ENCODE results near the gene RCBTB2.

RCBTB2 gene

DNA sequence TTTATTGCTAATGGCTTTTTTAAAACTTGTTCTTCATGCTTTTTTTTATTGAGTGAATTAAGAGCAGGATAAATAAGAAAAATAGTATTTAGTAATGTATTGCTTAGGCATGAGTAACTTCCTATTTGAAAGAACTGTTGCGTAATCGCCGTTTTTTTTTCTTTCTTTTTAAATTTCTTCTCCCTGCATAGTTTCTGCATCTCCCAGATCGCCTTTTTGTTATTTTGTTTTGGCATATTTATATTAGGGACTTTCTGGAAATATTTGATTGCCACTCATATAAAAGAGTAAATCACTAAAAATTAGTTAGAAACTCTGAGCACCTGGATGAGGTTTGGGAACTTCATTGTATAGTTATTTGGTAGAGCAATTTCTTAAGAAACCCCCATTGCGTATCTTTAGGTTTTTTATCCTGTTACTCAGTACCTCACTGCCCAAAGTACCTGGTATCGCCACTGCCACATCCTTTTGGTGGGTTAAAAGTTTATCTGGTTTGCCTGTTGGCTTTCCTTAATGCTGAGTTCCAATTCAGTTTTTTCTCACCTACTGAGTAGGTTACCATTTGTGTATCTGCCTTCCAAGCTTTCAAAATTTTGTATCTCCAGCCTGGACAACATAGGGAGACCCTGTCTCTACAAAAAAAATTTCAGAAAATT is 83.8 kb downstream of the RCBTB2 start:
- no peak for DNase-seq (ENCODE audit: low read depth in 2 of 2)

DNA sequence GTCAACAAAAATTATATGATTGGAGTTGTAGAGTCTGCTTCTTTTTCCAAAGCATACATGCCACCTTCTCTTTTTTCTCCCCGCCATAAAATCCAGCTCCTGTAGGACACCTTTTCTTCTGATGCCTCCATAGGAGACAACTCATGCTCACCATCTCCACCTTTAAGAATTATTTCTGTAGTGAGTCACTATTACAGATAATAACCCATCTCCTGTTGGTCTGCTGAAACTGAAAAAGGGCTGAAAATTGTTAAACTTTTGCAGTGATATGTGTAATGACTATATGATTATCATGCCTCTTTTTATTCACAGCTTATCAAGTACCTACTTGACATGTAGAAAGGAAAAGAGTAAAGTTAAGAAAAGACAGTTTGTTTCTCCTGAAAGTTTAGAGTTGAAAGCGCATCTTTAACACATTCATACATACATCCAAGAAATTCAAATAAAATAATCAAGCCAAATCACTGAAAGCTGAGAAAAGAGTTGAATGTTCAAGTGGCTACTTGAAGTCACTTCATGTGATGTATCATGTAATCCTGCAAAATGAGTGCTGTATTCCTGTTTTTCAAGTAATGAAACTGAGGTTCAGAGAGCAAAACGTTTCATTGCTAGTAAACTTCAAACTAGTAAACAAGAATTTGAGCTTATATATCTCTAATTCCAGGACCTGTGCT is 84.5 kb downstream of the RCBTB2 start:
- no peak for DNase-seq (ENCODE audit: low read depth in 2 of 2)

DNA sequence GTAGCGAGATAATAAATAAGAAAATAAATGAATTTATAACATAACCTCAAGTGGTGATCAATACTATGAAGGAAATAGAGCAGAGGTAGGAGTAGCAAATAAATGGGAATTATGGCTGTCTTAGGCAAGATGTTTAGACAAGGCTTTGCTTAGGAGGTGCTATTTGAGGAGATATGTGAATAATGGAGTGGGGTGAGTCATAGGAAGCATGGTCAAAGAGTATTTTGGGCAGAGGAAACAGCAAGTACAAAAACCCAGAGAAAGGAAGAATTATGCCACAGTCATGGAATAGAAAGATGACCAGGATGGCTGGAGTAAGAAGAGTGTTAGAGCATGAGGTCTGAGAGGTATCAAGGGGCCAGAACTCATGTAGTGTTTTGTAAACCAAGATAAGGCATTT is 86.4 kb downstream of the RCBTB2 start:
- DNase-seq (ENCODE audit: low read depth in 2 of 2), result no peak

DNA sequence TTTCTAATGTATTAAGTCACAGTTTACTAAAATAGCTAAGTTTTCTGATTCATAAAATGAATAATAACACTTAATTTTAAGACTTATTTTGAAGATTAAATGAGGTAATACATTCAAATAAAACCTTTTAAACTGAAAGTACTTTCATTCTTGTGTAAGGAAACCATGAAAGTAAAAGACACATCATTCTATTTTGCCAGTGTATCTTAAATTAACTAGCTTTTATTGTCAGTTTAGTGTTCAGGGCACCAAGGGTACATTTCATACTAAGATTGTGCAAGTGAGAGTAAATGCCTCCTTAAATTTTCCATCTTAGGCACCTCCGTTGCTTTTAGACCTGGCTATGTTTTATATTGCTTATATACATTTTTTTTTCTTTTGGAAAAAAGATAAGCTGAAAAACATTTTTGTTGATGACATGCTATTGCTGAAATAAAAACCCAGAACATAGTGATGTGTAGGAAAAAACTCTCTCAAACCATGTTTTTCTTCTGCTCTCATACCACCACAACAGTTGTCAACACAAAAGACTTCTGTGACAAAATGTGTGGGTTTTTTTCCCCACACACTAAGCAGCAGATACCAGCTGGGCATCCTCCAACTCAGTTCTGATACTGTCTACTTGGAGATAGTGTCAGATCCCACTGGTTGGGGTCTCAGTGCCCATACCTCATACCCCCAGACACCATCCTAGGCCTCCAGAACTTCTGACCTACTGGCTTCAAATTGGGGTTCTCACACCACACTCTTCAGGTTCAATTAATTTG is 89.3 kb downstream of the RCBTB2 start:
- no peak for DNase-seq (ENCODE audit: low read depth in 2 of 2)
